ENCODE data around the gene DOCK8. TPM values are rescaled to one million over a fixed set of nuclear protein-coding genes. Genes with fewer than 3 reads are reported as not detected.
A peak's percentile ranks its signal among the peaks of the same experiment; 100 is the strongest.

Gene DOCK8
- total RNA-seq, 2 donors from 2014 or later, result 5.2 to 9.5 TPM

- no peak for TF ChIP-seq CTCF (IDR thresholded peaks at IDR 0.05)
- Histone ChIP-seq H3K4me1 (no peaks in the 10 kb centered on the region), H3K4me3 (no peak overlapping the region), H3K36me3 (no peaks in the 10 kb centered on the region), H3K27me3 (no peaks in the 10 kb centered on the region), H3K27ac (no peak overlapping the region), H3K9me3 (no peaks in the 10 kb centered on the region)
- DNase-seq (ENCODE audit: low spot score), result no peak
These were observed 90.0 kb downstream of the DOCK8 start for GRCh38 chr9:304519-305185.

GRCh38 chr9:306907-307306 is 92.2 kb downstream of the DOCK8 start:
- no peaks in the 10 kb centered on the region for H3K9me3 ChIP-seq
- TF ChIP-seq CTCF (IDR thresholded peaks at IDR 0.05), result peak in 1 of 2 donors; percentile 18
- no peak for DNase-seq (ENCODE audit: low spot score)
- no peak overlapping the region for H3K27ac ChIP-seq
- H3K36me3 ChIP-seq, result no peaks in the 10 kb centered on the region
- no peaks in the 10 kb centered on the region for H3K4me1 ChIP-seq
- H3K4me3 ChIP-seq, result no peak overlapping the region
- no peaks in the 10 kb centered on the region for H3K27me3 ChIP-seq

GRCh38 chr9:311841-312240 is 97.2 kb downstream of the DOCK8 start:
- no peak overlapping the region for H3K4me3 ChIP-seq
- DNase-seq (ENCODE audit: low spot score), result no peak
- H3K27ac ChIP-seq, result no peak overlapping the region
- H3K9me3 ChIP-seq, result no peaks in the 10 kb centered on the region
- no peaks in the 10 kb centered on the region for H3K36me3 ChIP-seq
- TF ChIP-seq CTCF (IDR thresholded peaks at IDR 0.05), result no peak
- no peaks in the 10 kb centered on the region for H3K27me3 ChIP-seq
- no peaks in the 10 kb centered on the region for H3K4me1 ChIP-seq

- Histone ChIP-seq H3K4me1 (no peaks in the 10 kb centered on the region), H3K9me3 (no peaks in the 10 kb centered on the region), H3K36me3 (no peaks in the 10 kb centered on the region), H3K4me3 (no peak overlapping the region), H3K27ac (no peak overlapping the region), H3K27me3 (no peaks in the 10 kb centered on the region)
- no peak for DNase-seq (ENCODE audit: low spot score)
- TF ChIP-seq CTCF (IDR thresholded peaks at IDR 0.05), result no peak
These were observed 98.1 kb downstream of the DOCK8 start for GRCh38 chr9:312596-313320.

GRCh38 chr9:316382-316965 is 101.8 kb downstream of the DOCK8 start:
- Histone ChIP-seq H3K27me3 (no peaks in the 10 kb centered on the region), H3K36me3 (no peaks in the 10 kb centered on the region), H3K9me3 (no peaks in the 10 kb centered on the region), H3K4me1 (no peaks in the 10 kb centered on the region), H3K27ac (no peak overlapping the region), H3K4me3 (no peak overlapping the region)
- no peak for TF ChIP-seq CTCF (IDR thresholded peaks at IDR 0.05)
- DNase-seq (ENCODE audit: low spot score), result no peak

Measured in right atrium auricular region (tissue), 2 donors.